GM18951 (cell line): ENCODE measurements around the gene LRIT3.
"Not testable (repeated sequence)": the region's sequence is repeated elsewhere in the genome, so short reads cannot be mapped to it uniquely, and the experiment has no call there.

ENCODE experiments used
- POLR2A ChIP-seq: IDR thresholded peaks from 4 replicates; pipeline ENCODE4 v1.6.1; 2011; ENCODE audit warnings: mild to moderate bottlenecking; ENCODE audit not compliant: insufficient read length, insufficient read depth; ENCODE audit errors: extremely low read depth
- in situ Hi-C: fragments of 300-500 bp; cut with MboI; formaldehyde crosslinking; loops from one replicate; pipeline ENCODE4 v1.12.0; 2022; ENCODE audit warnings: low sequenced_read_pairs, mixed read lengths, inconsistent platforms; ENCODE audit not compliant: unreplicated experiment

LRIT3 gene

GRCh38 chr4:109821185-109821584, 26.7 kb upstream of the LRIT3 start:
- no peak for TF ChIP-seq POLR2A
- in situ Hi-C loops: no loop called here

GRCh38 chr4:109826719-109827118, 21.2 kb upstream of the LRIT3 start:
- in situ Hi-C loops: no loop called here
- no peak for TF ChIP-seq POLR2A

DNA sequence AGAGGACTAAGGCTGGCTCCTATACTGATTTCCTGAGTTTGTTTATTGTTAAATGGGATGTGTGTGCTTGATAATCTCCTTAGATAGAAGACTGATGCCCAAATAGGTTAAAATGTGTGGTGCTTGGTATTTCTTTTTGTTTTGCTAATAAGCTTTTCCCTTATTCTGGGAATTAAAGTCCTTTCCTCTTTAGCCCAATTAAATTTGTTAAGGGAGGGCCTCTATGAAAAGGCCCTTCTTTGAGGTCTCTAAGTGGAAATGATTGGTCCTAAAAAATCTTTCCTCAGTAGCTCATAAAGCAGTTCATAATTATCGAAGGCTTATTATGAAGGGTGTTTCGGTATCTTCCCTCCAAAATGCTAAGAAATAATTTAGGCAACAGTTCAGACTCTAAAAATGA, 20.2 kb upstream of the LRIT3 start, which contains the start of gene RRH:
TSS of gene RRH (plus strand) at position 301 of the 400 bp plus-strand sequence. CDS start at position 357, 56 bp downstream.
- in situ Hi-C loops: no loop called here
- TF ChIP-seq POLR2A: no peak

GRCh38 chr4:109833756-109834155, 14.2 kb upstream of the LRIT3 start:
- in situ Hi-C loops: no loop called here
- no peak for TF ChIP-seq POLR2A

GRCh38 chr4:109836985-109837384, 10.9 kb upstream of the LRIT3 start:
- in situ Hi-C loops: no loop called here
- TF ChIP-seq POLR2A: no peak

GRCh38 chr4:109846395-109847098, 1.4 kb upstream of the LRIT3 start:
- TF ChIP-seq POLR2A: no peak
- in situ Hi-C loops: no loop called here

GRCh38 chr4:109848501-109848900, 594 bp downstream of the LRIT3 start:
- in situ Hi-C loops: no loop called here
- TF ChIP-seq POLR2A: no peak

GRCh38 chr4:109850601-109851000, 2.7 kb downstream of the LRIT3 start:
- no peak for TF ChIP-seq POLR2A
- in situ Hi-C loops: no loop called here

- in situ Hi-C loops: not testable (repeated sequence)
These were observed 11.8 kb downstream of the LRIT3 start for GRCh38 chr4:109859426-109860300.

DNA sequence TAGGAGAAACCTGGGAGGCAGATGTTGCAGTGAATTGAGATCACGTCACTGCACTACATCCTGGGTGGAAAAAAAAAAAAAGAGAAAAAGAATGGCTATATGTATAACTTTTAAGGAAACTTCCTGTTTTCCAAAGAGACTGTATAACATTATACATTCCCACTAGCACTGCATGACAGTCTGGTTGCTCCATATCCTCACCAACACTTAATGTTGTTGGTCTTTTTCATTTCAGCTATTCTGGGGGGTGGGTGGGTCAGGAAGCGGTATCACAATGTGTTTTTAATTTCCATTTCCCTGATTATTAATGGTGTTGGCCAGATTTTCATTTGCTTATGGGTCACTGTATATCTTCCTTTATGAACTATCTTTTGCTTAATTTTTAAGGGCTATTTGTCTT, 13.4 kb downstream of the LRIT3 start:
- in situ Hi-C loops: no loop called here
- no peak for TF ChIP-seq POLR2A

DNA sequence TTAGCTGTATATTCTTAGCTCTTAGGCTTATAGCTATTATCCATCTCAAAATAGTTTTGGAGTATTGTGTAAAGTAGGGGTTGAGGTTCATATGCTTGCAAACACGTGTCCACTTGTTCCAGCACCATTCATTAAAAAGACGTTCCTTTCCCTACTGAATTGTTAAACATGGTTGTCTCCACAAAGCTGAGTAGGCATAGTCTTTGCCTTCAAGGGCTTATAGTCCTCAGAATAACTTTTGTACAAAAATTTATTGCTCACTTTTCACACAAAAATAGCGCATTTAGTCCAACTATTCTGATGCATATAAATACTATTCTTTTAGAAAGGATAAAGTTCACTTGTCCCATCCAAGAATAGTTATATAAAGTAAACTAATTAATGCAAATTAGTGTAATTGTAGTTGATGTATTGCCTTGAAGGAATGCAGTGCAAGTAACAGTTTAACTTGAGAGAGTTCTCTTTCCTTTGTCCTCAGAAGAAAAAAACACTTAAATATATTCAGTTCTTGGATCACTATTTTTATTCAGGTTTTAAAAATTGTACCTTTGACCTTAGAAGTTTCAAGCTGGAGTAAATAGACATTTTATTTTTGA, 14.1 kb downstream of the LRIT3 start:
- TF ChIP-seq POLR2A: no peak
- in situ Hi-C loops: no loop called here

GRCh38 chr4:109864134-109864533, 16.2 kb downstream of the LRIT3 start:
- in situ Hi-C loops: no loop called here

GRCh38 chr4:109870061-109870460, 22.2 kb downstream of the LRIT3 start:
- TF ChIP-seq POLR2A: no peak
- in situ Hi-C loops: no loop called here

More at GRCh38 chr4:109864134-109864533, 16.2 kb downstream of the LRIT3 start:
- TF ChIP-seq POLR2A: no peak
